HL-60 (cell line): ENCODE measurements around the gene SLC25A11.
"Not testable (repeated sequence)": the region's sequence is repeated elsewhere in the genome, so short reads cannot be mapped to it uniquely, and the experiment has no call there.

ENCODE experiments used
- CTCF ChIP-seq: IDR thresholded peaks from one replicate; pipeline ENCODE4 v1.5.1; 2011; ENCODE audit warnings: low read length, control low read depth, inconsistent platforms; ENCODE audit not compliant: insufficient read depth
- GABPA ChIP-seq: IDR thresholded peaks from 2 replicates; pipeline ENCODE4 v1.6.1; 2012; ENCODE audit warnings: low read depth
- POLR2AphosphoS5 ChIP-seq: IDR thresholded peaks from 2 replicates; pipeline ENCODE4 v1.6.1; 2012; ENCODE audit warnings: low read depth
- REST ChIP-seq: IDR thresholded peaks from 2 replicates; pipeline ENCODE4 v1.6.1; 2012; ENCODE audit warnings: low read depth; ENCODE audit not compliant: insufficient replicate concordance
- SPI1 ChIP-seq: IDR thresholded peaks from 2 replicates; pipeline ENCODE4 v1.6.1; 2012; ENCODE audit warnings: low read depth, mild to moderate bottlenecking, borderline replicate concordance

DNA sequence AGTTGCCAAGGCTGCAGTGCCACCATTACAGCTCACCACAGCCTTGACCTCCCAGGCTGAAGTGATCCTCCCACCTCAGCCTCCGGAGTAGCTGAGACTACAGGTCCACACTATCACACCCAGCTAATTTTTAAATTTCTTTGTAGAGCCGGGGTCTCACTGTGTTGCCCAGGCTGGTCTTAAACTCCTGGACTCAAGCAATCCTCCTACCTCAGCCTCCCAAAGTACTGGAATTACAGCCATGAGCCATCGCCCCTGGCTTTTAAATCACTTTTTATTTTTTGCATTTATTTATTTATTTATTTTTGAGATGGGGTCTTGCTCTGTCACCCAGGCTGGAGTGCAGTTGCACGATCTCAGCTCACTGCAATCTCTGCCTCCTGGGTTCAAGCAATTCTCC, 25.3 kb downstream of the SLC25A11 start:
- not testable (repeated sequence) for TF ChIP-seq CTCF, REST, POLR2AphosphoS5, GABPA, SPI1
